ENCODE measurements around the gene LCP1.

DNA sequence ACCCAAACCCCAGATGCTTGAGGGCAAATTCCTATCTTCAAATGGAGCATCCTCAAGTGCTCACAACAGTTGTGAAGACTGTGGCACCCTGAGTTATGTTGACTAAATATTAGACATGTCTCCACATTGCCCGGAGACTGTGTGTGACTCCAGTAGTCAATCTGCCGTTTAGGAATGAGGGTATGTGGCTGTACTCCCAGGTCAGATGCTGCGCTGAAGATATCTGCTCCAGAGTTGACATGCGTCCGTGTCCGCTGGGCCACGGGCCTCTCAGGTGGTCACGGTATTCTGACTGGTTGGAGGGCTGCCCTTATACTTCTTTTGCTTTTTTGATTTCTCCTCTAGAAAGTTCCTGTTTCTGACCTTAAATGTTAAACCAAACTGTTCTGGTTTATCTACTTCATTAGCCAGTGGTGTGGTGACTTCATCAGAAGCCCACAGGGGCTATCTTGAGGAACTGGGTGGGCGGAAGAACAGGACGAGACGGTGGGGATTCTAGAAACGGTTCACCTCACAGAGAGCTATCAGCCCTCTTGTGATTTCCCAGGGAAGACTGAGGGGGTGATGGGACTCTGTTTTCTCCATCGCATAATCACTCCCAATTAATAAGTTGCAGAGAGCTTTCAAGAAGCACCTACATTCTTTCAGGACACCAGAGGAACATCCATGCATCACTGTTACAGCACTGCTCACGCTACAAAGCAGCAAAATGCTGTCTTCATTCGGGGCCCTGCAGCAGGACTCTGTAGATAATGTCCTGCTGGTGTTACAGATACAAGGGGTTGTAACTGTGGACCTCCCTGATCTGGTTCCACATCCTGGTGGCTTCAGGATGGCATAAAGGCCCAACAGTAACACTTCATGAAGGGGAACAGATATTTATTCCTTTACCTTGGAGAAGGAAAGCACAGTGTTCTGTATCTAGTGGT, 1.3 kb upstream of the LCP1 start:
- no peak for TF ChIP-seq CTCF (IDR thresholded peaks at IDR 0.05)
- TF ChIP-seq POLR2A (IDR thresholded peaks at IDR 0.05), result no peak
- no peak for TF ChIP-seq POLR2AphosphoS5 (IDR thresholded peaks at IDR 0.05)

Measured in prostate gland (tissue), 2 donors.